Upper lobe of right lung (tissue), 1 donor: ENCODE measurements around the gene EML1. TPM values are rescaled to one million over a fixed set of nuclear protein-coding genes. Genes with fewer than 3 reads are reported as not detected.

ENCODE experiments used
- ATAC-seq: fragments of 200-7000 bp; cut with Tn5 transposase; one replicate; pipeline ENCODE4 v1.9.1; 2020; ENCODE audit warnings: mild to moderate bottlenecking, moderate library complexity
- DNase-seq: peaks from one replicate; pipeline ENCODE4 v3.0.0-alpha.2; 2020
- H3K27ac ChIP-seq: fragments of 200-600 bp; one replicate; pipeline ENCODE4 v1.8.0; 2022
- H3K27me3 ChIP-seq: fragments of 200-600 bp; one replicate; pipeline ENCODE4 v1.8.0; 2022; ENCODE audit warnings: mild to moderate bottlenecking
- H3K36me3 ChIP-seq: fragments of 200-600 bp; one replicate; pipeline ENCODE4 v1.8.0; 2022
- H3K4me1 ChIP-seq: fragments of 200-600 bp; one replicate; pipeline ENCODE4 v1.8.0; 2022
- H3K4me3 ChIP-seq: fragments of 200-600 bp; one replicate; pipeline ENCODE4 v1.8.0; 2022; ENCODE audit warnings: mild to moderate bottlenecking
- H3K9me3 ChIP-seq: fragments of 200-600 bp; one replicate; pipeline ENCODE4 v1.8.0; 2022
- CTCF ChIP-seq: fragments of 200-600 bp; IDR thresholded peaks from one replicate; pipeline ENCODE4 v1.8.0; 2022; ENCODE audit warnings: antibody characterized with exemption
- intact Hi-C: fragments of 100-400 bp; cut with DNase I; formaldehyde crosslinking; loops from one replicate; pipeline ENCODE4 v1.11.0; 2022
- total RNA-seq: library from RNA; stranded (reverse); fragmentation: NEBNext Ultra II Directional; extraction: Animal tissue kit (Norgen Biotek cat#: 25700); gene quantifications from one replicate; pipeline ENCODE4 v1.2.1, GENCODE V29; 2021
- donor health status: DM: no; HTN: yes; CAD: no; lungs with severe emphysema.

The EML1 gene
- total RNA-seq, 1 donor from 2014 or later, result 42.2 TPM

- Histone ChIP-seq H3K9me3 (no peaks in the 10 kb centered on the region), H3K36me3 (peaks cover 17% of the 10 kb centered on the region), H3K27ac (no peak overlapping the region), H3K27me3 (no peaks in the 10 kb centered on the region), H3K4me3 (no peak overlapping the region), H3K4me1 (no peaks in the 10 kb centered on the region)
- intact Hi-C loops, result no loop called here
- ATAC-seq, result no peak
- DNase-seq, result no peak
- TF ChIP-seq CTCF, result no peak
Measured at GRCh38 chr14:99915305-99916090, 122.3 kb downstream of the EML1 start.

GRCh38 chr14:99916091-99916383 lies 122.8 kb downstream of the EML1 start:
- Histone ChIP-seq H3K4me3 (no peak overlapping the region), H3K36me3 (peaks cover 11% of the 10 kb centered on the region), H3K27ac (no peak overlapping the region), H3K4me1 (no peaks in the 10 kb centered on the region), H3K9me3 (no peaks in the 10 kb centered on the region), H3K27me3 (no peaks in the 10 kb centered on the region)
- no peak for TF ChIP-seq CTCF
- intact Hi-C loops, result no loop called here
- DNase-seq (no peak), ATAC-seq (no peak)

GRCh38 chr14:99918781-99919180 lies 125.6 kb downstream of the EML1 start:
- no peak for DNase-seq
- no peak overlapping the region for H3K4me3 ChIP-seq
- no peak for ATAC-seq
- intact Hi-C loops, result no loop called here
- TF ChIP-seq CTCF, result no peak
- peaks cover 10% of the 10 kb centered on the region for H3K36me3 ChIP-seq
- no peaks in the 10 kb centered on the region for H3K9me3 ChIP-seq
- no peaks in the 10 kb centered on the region for H3K4me1 ChIP-seq
- H3K27me3 ChIP-seq, result no peaks in the 10 kb centered on the region
- no peak overlapping the region for H3K27ac ChIP-seq

GRCh38 chr14:99921425-99921824 lies 128.2 kb downstream of the EML1 start:
- H3K4me3 ChIP-seq, result no peak overlapping the region
- TF ChIP-seq CTCF, result no peak
- no peaks in the 10 kb centered on the region for H3K27me3 ChIP-seq
- no peaks in the 10 kb centered on the region for H3K36me3 ChIP-seq
- no peaks in the 10 kb centered on the region for H3K9me3 ChIP-seq
- ATAC-seq (no peak), DNase-seq (no peak)
- H3K4me1 ChIP-seq, result no peaks in the 10 kb centered on the region
- H3K27ac ChIP-seq, result no peak overlapping the region
- intact Hi-C loops, result no loop called here

- no peak for TF ChIP-seq CTCF
Measured at GRCh38 chr14:99924379-99924778, 131.2 kb downstream of the EML1 start.

GRCh38 chr14:99925471-99925870 lies 132.3 kb downstream of the EML1 start:
- DNase-seq (no peak), ATAC-seq (no peak)
- intact Hi-C loops, result no loop called here
- Histone ChIP-seq H3K9me3 (no peaks in the 10 kb centered on the region), H3K27ac (no peak overlapping the region), H3K4me1 (no peaks in the 10 kb centered on the region), H3K27me3 (no peaks in the 10 kb centered on the region), H3K4me3 (no peak overlapping the region), H3K36me3 (no peaks in the 10 kb centered on the region)
- TF ChIP-seq CTCF, result no peak

More at GRCh38 chr14:99924379-99924778, 131.2 kb downstream of the EML1 start:
- H3K27ac ChIP-seq, result no peak overlapping the region
- ATAC-seq, result no peak
- DNase-seq, result no peak
- no peaks in the 10 kb centered on the region for H3K9me3 ChIP-seq
- intact Hi-C loops, result no loop called here
- H3K36me3 ChIP-seq, result no peaks in the 10 kb centered on the region
- no peaks in the 10 kb centered on the region for H3K4me1 ChIP-seq
- no peak overlapping the region for H3K4me3 ChIP-seq
- H3K27me3 ChIP-seq, result no peaks in the 10 kb centered on the region
